ENCODE measurements around the gene RBM33. TPM values are rescaled to one million over a fixed set of nuclear protein-coding genes. Genes with fewer than 3 reads are reported as not detected.

RBM33 gene
- total RNA-seq, 1 donor from 2014 or later, result 117 TPM

GRCh38 chr7:155645662-155646061 is 1.2 kb downstream of the RBM33 start:
- DNase-seq (no peak), ATAC-seq (ENCODE audit: low read depth) (no peak)
- POLR2A ChIA-PET, result no interaction called here
- peak overlapping the region; percentile 98 for H3K4me3 Mint-ChIP-seq
- CTCF ChIA-PET, result no interaction called here
- peaks cover 14% of the 10 kb centered on the region for H3K9me3 Mint-ChIP-seq
- TF ChIP-seq CTCF (IDR thresholded peaks at IDR 0.05), result no peak
- H3K36me3 Mint-ChIP-seq (ENCODE audit: low read depth), result peaks cover 72% of the 10 kb centered on the region
- peak overlapping the region; percentile 98 for H3K27ac Mint-ChIP-seq
- no peaks in the 10 kb centered on the region for H3K27me3 Mint-ChIP-seq
- H3K4me1 Mint-ChIP-seq, result peaks cover 56% of the 10 kb centered on the region
- intact Hi-C loops (cut with micrococcal nuclease), result loop anchor here (2.0 to 10.0 kb wide), 5 partner anchors 47 to 1493 kb away; partner anchors contain the start of genes LMBR1, RNF32 and UBE3C

- Mint-ChIP-seq H3K36me3 (ENCODE audit: low read depth) (peaks cover 66% of the 10 kb centered on the region), H3K4me3 (peak overlapping the region; percentile 98), H3K27me3 (no peaks in the 10 kb centered on the region), H3K9me3 (peaks cover 14% of the 10 kb centered on the region), H3K27ac (no peak overlapping the region), H3K4me1 (peaks cover 66% of the 10 kb centered on the region)
- ATAC-seq (ENCODE audit: low read depth) (no peak), DNase-seq (no peak)
- no peak for TF ChIP-seq CTCF (IDR thresholded peaks at IDR 0.05)
- intact Hi-C loops (cut with micrococcal nuclease), result loop anchor here (10.0 kb wide), 1 partner anchor 1248 kb away; the partner anchor contains the start of gene LMBR1
- ChIA-PET POLR2A (no interaction called here), CTCF (no interaction called here)
Observed at GRCh38 chr7:155646669-155647068, 2.2 kb downstream of the RBM33 start.

- CTCF ChIA-PET, result no interaction called here
- H3K4me3 Mint-ChIP-seq, result no peak overlapping the region
- no peaks in the 10 kb centered on the region for H3K27me3 Mint-ChIP-seq
- peaks cover 14% of the 10 kb centered on the region for H3K9me3 Mint-ChIP-seq
- DNase-seq (no peak), ATAC-seq (ENCODE audit: low read depth) (no peak)
- intact Hi-C loops (cut with micrococcal nuclease), result loop anchor here (10.0 kb wide), 1 partner anchor 1247 kb away; the partner anchor contains the start of gene LMBR1
- POLR2A ChIA-PET, result no interaction called here
- peaks cover 73% of the 10 kb centered on the region for H3K4me1 Mint-ChIP-seq
- no peak overlapping the region for H3K27ac Mint-ChIP-seq
- no peak for TF ChIP-seq CTCF (IDR thresholded peaks at IDR 0.05)
- peaks cover 61% of the 10 kb centered on the region for H3K36me3 Mint-ChIP-seq (ENCODE audit: low read depth)
Observed at GRCh38 chr7:155647302-155647701, 2.8 kb downstream of the RBM33 start.

GRCh38 chr7:155647734-155648133 is 3.3 kb downstream of the RBM33 start:
- ChIA-PET POLR2A (no interaction called here), CTCF (no interaction called here)
- TF ChIP-seq CTCF (IDR thresholded peaks at IDR 0.05), result no peak
- Mint-ChIP-seq H3K36me3 (ENCODE audit: low read depth) (peaks cover 60% of the 10 kb centered on the region), H3K4me3 (no peak overlapping the region), H3K27me3 (no peaks in the 10 kb centered on the region), H3K27ac (no peak overlapping the region), H3K9me3 (peaks cover 14% of the 10 kb centered on the region), H3K4me1 (peaks cover 76% of the 10 kb centered on the region)
- ATAC-seq (ENCODE audit: low read depth), result no peak
- intact Hi-C loops (cut with micrococcal nuclease), result loop anchor here (10.0 kb wide), 1 partner anchor 1247 kb away; the partner anchor contains the start of gene LMBR1
- DNase-seq, result no peak

- ATAC-seq (ENCODE audit: low read depth) (no peak), DNase-seq (no peak)
- TF ChIP-seq CTCF (IDR thresholded peaks at IDR 0.05), result no peak
- Mint-ChIP-seq H3K4me1 (peaks cover 79% of the 10 kb centered on the region), H3K9me3 (peaks cover 14% of the 10 kb centered on the region), H3K27me3 (no peaks in the 10 kb centered on the region), H3K27ac (peak overlapping the region; percentile 8), H3K4me3 (no peak overlapping the region), H3K36me3 (ENCODE audit: low read depth) (peaks cover 53% of the 10 kb centered on the region)
- intact Hi-C loops (cut with micrococcal nuclease), result loop anchor here (10.0 kb wide), 1 partner anchor 1246 kb away; the partner anchor contains the start of gene LMBR1
- ChIA-PET POLR2A (interaction anchor here (0.6 kb wide), 1 partner anchor 62 kb away, joined by 3 read pairs; no protein-coding TSS in a partner anchor), CTCF (no interaction called here)
Observed at GRCh38 chr7:155648752-155649339, 4.4 kb downstream of the RBM33 start.
